PC-3 (cell line): ENCODE measurements around the gene VWA8.

ENCODE experiments used
- CTCF ChIP-seq: fragments of 300-600 bp; sonication (generic); conservative IDR thresholded peaks from 2 replicates; pipeline ENCODE4 v1.5.1; 2017; ENCODE audit warnings: antibody characterized with exemption, low read depth, mild to moderate bottlenecking, low read length
- EZH2 ChIP-seq: fragments of 300-600 bp; sonication (generic); IDR thresholded peaks from one replicate; pipeline ENCODE4 v1.6.1; 2017; ENCODE audit warnings: antibody characterized with exemption, mild to moderate bottlenecking, low read length; ENCODE audit not compliant: unreplicated experiment
- EZH2phosphoT487 ChIP-seq: fragments of 300-600 bp; sonication (generic); IDR thresholded peaks from 2 replicates; pipeline ENCODE4 v1.6.1; 2018; ENCODE audit warnings: mild to moderate bottlenecking, antibody characterized with exemption, low read length, borderline replicate concordance

DNA sequence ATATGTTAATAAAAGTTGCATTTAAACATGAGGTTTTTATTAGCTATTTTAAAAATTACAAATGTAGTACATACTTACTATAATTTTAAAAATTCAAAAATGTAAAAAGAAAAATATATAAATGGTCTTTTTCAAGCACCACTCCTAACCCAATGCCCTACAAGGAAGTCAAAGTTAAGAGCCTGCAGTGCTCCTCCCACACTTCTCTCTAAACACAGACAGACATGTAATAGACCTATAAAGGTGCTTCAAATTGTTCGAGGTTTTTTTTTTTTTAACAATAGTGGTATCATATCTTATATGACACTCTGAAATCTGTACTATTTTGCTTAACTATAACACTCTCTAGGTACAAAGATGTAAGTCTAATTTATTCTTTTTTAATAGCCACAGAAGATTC is 25.4 kb downstream of the VWA8 start:
- TF ChIP-seq CTCF: no peak
- no peak for TF ChIP-seq EZH2
- no peak for TF ChIP-seq EZH2phosphoT487
